Astrocyte (in vitro differentiated cells and primary cell): ENCODE data around the gene C11orf24.

ENCODE experiments used
- EZH2 ChIP-seq: IDR thresholded peaks from 2 replicates; pipeline ENCODE4 v1.6.1; 2012; ENCODE audit warnings: mild to moderate bottlenecking, low read length, inconsistent platforms; ENCODE audit not compliant: insufficient read depth
- TF ChIP-seq, protein P1 (sequence below): IDR thresholded peaks from 2 replicates; pipeline ENCODE4 v1.5.1; 2011; ENCODE audit warnings: low read depth, mild to moderate bottlenecking, inconsistent platforms, low read length, moderate library complexity; ENCODE audit not compliant: insufficient read depth

DNA sequence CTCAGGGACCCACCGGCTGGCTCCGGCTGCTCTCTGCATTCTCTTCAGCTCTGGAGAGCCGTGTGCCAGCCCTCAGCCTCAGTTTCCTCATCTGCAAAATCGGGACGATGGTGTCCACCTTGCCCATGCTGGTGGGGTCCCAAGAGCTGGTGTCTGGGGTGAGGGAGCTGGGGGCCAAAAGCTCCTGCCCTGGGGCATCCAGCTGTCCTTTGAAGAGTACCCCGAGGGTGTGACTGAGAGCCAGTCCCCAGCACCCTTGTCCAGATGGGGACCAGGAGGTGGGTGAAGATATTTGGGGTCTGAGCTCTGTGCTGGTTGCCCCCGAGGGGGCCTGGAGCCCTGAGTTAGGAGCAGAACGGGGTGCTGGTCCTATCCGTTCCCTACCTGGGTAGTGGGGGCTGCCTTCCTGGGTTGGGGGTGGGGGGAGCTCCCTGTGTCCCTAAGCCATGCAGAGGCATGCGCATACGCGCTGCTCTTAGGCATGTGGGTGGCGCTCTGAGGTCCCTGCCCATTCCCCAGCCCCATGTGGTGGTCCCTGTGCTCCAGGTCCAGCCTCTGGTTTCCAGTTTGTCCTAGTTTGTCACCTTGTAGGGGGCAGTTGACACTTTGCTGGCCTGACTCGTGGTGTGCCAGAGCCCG lies 45.5 kb upstream of the C11orf24 start:
- TF ChIP-seq, protein P1, sequence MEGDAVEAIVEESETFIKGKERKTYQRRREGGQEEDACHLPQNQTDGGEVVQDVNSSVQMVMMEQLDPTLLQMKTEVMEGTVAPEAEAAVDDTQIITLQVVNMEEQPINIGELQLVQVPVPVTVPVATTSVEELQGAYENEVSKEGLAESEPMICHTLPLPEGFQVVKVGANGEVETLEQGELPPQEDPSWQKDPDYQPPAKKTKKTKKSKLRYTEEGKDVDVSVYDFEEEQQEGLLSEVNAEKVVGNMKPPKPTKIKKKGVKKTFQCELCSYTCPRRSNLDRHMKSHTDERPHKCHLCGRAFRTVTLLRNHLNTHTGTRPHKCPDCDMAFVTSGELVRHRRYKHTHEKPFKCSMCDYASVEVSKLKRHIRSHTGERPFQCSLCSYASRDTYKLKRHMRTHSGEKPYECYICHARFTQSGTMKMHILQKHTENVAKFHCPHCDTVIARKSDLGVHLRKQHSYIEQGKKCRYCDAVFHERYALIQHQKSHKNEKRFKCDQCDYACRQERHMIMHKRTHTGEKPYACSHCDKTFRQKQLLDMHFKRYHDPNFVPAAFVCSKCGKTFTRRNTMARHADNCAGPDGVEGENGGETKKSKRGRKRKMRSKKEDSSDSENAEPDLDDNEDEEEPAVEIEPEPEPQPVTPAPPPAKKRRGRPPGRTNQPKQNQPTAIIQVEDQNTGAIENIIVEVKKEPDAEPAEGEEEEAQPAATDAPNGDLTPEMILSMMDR = no peak
- no peak for TF ChIP-seq EZH2
